ENCODE results near the gene ATE1.
"Not testable (repeated sequence)": the region's sequence is repeated elsewhere in the genome, so short reads cannot be mapped to it uniquely, and the experiment has no call there.

ATE1 gene

GRCh38 chr10:121781101-121781500 lies 146.7 kb downstream of the ATE1 start:
- DNase-seq = no peak

- DNase-seq = no peak
These were observed 153.0 kb downstream of the ATE1 start for GRCh38 chr10:121774813-121775212.

GRCh38 chr10:121774404-121774803 lies 153.4 kb downstream of the ATE1 start:
- no peak for DNase-seq

GRCh38 chr10:121772884-121773283 lies 154.9 kb downstream of the ATE1 start:
- DNase-seq = no peak

- no peak for DNase-seq
These were observed 155.4 kb downstream of the ATE1 start for GRCh38 chr10:121772406-121772805.

- no peak for DNase-seq
These were observed 155.9 kb downstream of the ATE1 start for GRCh38 chr10:121771966-121772365.

- DNase-seq = no peak
These were observed 161.4 kb downstream of the ATE1 start for GRCh38 chr10:121766426-121766825.

GRCh38 chr10:121765204-121765603 lies 162.6 kb downstream of the ATE1 start:
- DNase-seq = no peak

- no peak for DNase-seq
These were observed 163.4 kb downstream of the ATE1 start for GRCh38 chr10:121764233-121764942.

GRCh38 chr10:121757241-121757640 lies 170.6 kb downstream of the ATE1 start:
- DNase-seq = not testable (repeated sequence)

- DNase-seq = not testable (repeated sequence)
These were observed 172.3 kb downstream of the ATE1 start for GRCh38 chr10:121755496-121755895.

GRCh38 chr10:121754666-121755065 lies 173.2 kb downstream of the ATE1 start:
- no peak for DNase-seq

- no peak for DNase-seq
These were observed 173.9 kb downstream of the ATE1 start for GRCh38 chr10:121753726-121754476.

- no peak for DNase-seq
These were observed 176.6 kb downstream of the ATE1 start for GRCh38 chr10:121751191-121751760.

- DNase-seq = no peak
These were observed 180.6 kb downstream of the ATE1 start for GRCh38 chr10:121747163-121747775.

GRCh38 chr10:121741248-121741792 lies 186.5 kb downstream of the ATE1 start:
- DNase-seq = no peak

- no peak for DNase-seq
These were observed 187.8 kb downstream of the ATE1 start for GRCh38 chr10:121740069-121740468.

GRCh38 chr10:121739114-121739513 lies 188.7 kb downstream of the ATE1 start:
- no peak for DNase-seq

GRCh38 chr10:121736315-121737130 lies 191.3 kb downstream of the ATE1 start:
- DNase-seq = no peak

GRCh38 chr10:121735263-121735662 lies 192.6 kb downstream of the ATE1 start:
- no peak for DNase-seq

GRCh38 chr10:121734589-121735045 lies 193.2 kb downstream of the ATE1 start:
- no peak for DNase-seq

Data from T1000 (cell line).